ENCODE results near the gene NRIP2.

Gene NRIP2

DNA sequence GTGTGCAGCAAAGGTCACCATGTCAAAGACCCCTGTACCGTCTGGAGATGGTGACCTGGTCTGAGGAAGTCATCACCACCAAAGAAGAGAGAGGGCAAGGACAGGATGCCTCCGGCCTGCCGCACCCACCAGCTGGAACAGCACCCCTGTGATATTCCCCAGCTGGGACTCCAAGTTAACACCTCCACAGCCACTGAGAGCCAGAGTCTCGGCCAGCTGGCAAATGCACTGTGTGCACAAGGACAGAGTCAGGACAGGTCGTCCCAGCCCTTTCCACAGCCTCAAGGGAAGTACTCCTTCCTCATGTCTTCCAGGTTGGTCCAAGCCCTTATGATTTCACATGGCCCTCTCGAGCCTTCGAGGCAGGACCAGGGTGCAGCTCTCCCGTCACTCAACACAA is 59.4 kb downstream of the NRIP2 start:
- no peaks in the 10 kb centered on the region for H3K4me1 ChIP-seq (ENCODE audit: insufficient read depth, low read length)
- H3K4me2 ChIP-seq (ENCODE audit: insufficient read depth, low read length) = no peak overlapping the region
- no peak overlapping the region for H3K27ac ChIP-seq (ENCODE audit: low read length)
- H3K27me3 ChIP-seq (ENCODE audit: insufficient read depth, low read length, poor library complexity) = no peaks in the 10 kb centered on the region
- no peak for ATAC-seq (ENCODE audit: insufficient read depth, low read depth)
- TF ChIP-seq, protein P1, sequence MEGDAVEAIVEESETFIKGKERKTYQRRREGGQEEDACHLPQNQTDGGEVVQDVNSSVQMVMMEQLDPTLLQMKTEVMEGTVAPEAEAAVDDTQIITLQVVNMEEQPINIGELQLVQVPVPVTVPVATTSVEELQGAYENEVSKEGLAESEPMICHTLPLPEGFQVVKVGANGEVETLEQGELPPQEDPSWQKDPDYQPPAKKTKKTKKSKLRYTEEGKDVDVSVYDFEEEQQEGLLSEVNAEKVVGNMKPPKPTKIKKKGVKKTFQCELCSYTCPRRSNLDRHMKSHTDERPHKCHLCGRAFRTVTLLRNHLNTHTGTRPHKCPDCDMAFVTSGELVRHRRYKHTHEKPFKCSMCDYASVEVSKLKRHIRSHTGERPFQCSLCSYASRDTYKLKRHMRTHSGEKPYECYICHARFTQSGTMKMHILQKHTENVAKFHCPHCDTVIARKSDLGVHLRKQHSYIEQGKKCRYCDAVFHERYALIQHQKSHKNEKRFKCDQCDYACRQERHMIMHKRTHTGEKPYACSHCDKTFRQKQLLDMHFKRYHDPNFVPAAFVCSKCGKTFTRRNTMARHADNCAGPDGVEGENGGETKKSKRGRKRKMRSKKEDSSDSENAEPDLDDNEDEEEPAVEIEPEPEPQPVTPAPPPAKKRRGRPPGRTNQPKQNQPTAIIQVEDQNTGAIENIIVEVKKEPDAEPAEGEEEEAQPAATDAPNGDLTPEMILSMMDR (IDR thresholded peaks at IDR 0.05; ENCODE audit: borderline replicate concordance, extremely low read depth, low read length, poor library complexity, severe bottlenecking) = no peak
- TF ChIP-seq EZH2 (IDR thresholded peaks at IDR 0.05; ENCODE audit: borderline replicate concordance, low read depth, low read length, severe bottlenecking) = no peak
- H4K20me1 ChIP-seq (ENCODE audit: insufficient read depth, low read length) = peaks cover 3% of the 10 kb centered on the region
- H3K9ac ChIP-seq (ENCODE audit: low read depth, low read length) = no peak overlapping the region
- H3K9me3 ChIP-seq (ENCODE audit: insufficient read depth, low read length, severe bottlenecking) = no peaks in the 10 kb centered on the region
- no peaks in the 10 kb centered on the region for H3K79me2 ChIP-seq (ENCODE audit: insufficient read depth, low read length)
- no peaks in the 10 kb centered on the region for H3K36me3 ChIP-seq (ENCODE audit: insufficient read depth, low read length)
- no peak overlapping the region for H2AFZ ChIP-seq (ENCODE audit: low read depth, low read length)
- no peak for DNase-seq
- H3K4me3 ChIP-seq (ENCODE audit: low read depth in 1 of 2, low read length in 2 of 2) = no peak overlapping the region

All from DND-41 (cell line).